GM18519 (cell line): ENCODE results near the gene KLF7.

ENCODE experiments used
- ATAC-seq: cut with Tn5 transposase; IDR thresholded peaks from one replicate; pipeline ENCODE4 v1.9.1; 2021; ENCODE audit warnings: mild to moderate bottlenecking, moderate library complexity; ENCODE audit not compliant: unreplicated experiment, low FRiP score

Gene KLF7

GRCh38 chr2:207130958-207131521 is 34.7 kb downstream of the KLF7 start:
- ATAC-seq = no peak

GRCh38 chr2:207129821-207130220 is 35.9 kb downstream of the KLF7 start:
- no peak for ATAC-seq

GRCh38 chr2:207128867-207129266 is 36.9 kb downstream of the KLF7 start:
- ATAC-seq = no peak

- no peak for ATAC-seq
Measured at GRCh38 chr2:207126724-207127308, 38.9 kb downstream of the KLF7 start.

- ATAC-seq = no peak
Measured at GRCh38 chr2:207123776-207124391, 41.9 kb downstream of the KLF7 start.

GRCh38 chr2:207123335-207123744 is 42.4 kb downstream of the KLF7 start:
- ATAC-seq = no peak

GRCh38 chr2:207122651-207123334 is 43.0 kb downstream of the KLF7 start:
- no peak for ATAC-seq

GRCh38 chr2:207121784-207122183 is 44.0 kb downstream of the KLF7 start:
- ATAC-seq = no peak

GRCh38 chr2:207119048-207119447 is 46.7 kb downstream of the KLF7 start:
- no peak for ATAC-seq

- no peak for ATAC-seq
Measured at GRCh38 chr2:207117668-207118067, 48.1 kb downstream of the KLF7 start.

- no peak for ATAC-seq
Measured at GRCh38 chr2:207115715-207116364, 49.9 kb downstream of the KLF7 start.

- no peak for ATAC-seq
Measured at GRCh38 chr2:207113414-207113813, 52.3 kb downstream of the KLF7 start.

GRCh38 chr2:207112785-207113184 is 53.0 kb downstream of the KLF7 start:
- ATAC-seq = no peak

GRCh38 chr2:207112383-207112782 is 53.4 kb downstream of the KLF7 start:
- ATAC-seq = no peak

- ATAC-seq = no peak
Measured at GRCh38 chr2:207111757-207112156, 54.0 kb downstream of the KLF7 start.

- ATAC-seq = no peak
Measured at GRCh38 chr2:207110715-207111114, 55.0 kb downstream of the KLF7 start.

- ATAC-seq = no peak
Measured at GRCh38 chr2:207110310-207110709, 55.4 kb downstream of the KLF7 start.

- no peak for ATAC-seq
Measured at GRCh38 chr2:207109768-207110167, 56.0 kb downstream of the KLF7 start.

GRCh38 chr2:207108440-207108839 is 57.3 kb downstream of the KLF7 start:
- no peak for ATAC-seq

GRCh38 chr2:207107551-207107950 is 58.2 kb downstream of the KLF7 start:
- ATAC-seq = no peak

- no peak for ATAC-seq
Measured at GRCh38 chr2:207107131-207107530, 58.6 kb downstream of the KLF7 start.
